GM19372 (cell line): ENCODE data around the gene FAM32A.

Experiments used
- ATAC-seq: cut with Tn5 transposase; IDR thresholded peaks from one replicate; pipeline ENCODE4 v1.9.1; 2021; ENCODE audit warnings: mild to moderate bottlenecking, low read depth, moderate library complexity; ENCODE audit not compliant: unreplicated experiment

Gene FAM32A

DNA sequence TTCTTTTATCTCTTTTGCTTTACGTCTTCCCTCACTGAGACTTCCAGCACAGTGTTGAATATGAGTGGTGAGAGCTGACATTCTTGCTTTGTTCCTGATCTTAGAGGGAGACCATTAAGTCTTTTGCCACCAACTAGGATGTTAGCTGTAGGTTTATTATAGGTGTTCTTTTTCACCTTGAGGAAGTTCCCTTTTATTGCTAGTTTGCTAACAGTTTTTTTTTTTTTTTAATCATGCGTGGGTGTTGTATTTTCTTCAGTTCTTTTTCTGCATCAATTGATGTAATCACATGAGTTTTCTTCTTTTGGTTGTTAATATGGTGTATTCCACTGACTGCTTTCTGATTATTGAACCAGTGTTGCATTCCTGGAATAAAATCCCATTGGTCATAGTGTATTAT is 33.6 kb downstream of the FAM32A start:
- no peak for ATAC-seq

DNA sequence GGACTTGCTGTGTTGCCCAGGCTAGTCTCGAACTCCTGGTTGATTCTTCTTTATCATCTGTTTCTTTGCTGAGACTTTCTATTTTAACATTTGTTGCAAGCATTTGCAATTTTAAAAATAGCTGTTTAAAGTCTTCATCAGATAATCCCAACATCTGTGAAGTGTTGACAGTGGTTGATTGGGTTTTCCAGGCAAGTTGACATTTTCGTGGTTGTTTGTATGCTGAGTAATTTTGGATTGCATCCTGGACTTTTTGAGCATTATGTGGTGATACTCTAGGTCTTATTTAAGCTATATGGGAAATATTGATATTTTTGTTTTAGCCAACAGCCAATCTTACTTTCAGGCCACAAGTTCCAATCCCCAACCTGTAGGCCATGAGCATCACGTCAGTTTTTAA is 37.6 kb downstream of the FAM32A start:
- no peak for ATAC-seq

GRCh38 chr19:16223746-16224145 is 38.5 kb downstream of the FAM32A start:
- ATAC-seq, result no peak

GRCh38 chr19:16224293-16225045 is 39.3 kb downstream of the FAM32A start:
- no peak for ATAC-seq

- no peak for ATAC-seq
Measured at GRCh38 chr19:16225279-16226183, 40.3 kb downstream of the FAM32A start.

GRCh38 chr19:16226184-16226591 is 41.0 kb downstream of the FAM32A start:
- no peak for ATAC-seq

DNA sequence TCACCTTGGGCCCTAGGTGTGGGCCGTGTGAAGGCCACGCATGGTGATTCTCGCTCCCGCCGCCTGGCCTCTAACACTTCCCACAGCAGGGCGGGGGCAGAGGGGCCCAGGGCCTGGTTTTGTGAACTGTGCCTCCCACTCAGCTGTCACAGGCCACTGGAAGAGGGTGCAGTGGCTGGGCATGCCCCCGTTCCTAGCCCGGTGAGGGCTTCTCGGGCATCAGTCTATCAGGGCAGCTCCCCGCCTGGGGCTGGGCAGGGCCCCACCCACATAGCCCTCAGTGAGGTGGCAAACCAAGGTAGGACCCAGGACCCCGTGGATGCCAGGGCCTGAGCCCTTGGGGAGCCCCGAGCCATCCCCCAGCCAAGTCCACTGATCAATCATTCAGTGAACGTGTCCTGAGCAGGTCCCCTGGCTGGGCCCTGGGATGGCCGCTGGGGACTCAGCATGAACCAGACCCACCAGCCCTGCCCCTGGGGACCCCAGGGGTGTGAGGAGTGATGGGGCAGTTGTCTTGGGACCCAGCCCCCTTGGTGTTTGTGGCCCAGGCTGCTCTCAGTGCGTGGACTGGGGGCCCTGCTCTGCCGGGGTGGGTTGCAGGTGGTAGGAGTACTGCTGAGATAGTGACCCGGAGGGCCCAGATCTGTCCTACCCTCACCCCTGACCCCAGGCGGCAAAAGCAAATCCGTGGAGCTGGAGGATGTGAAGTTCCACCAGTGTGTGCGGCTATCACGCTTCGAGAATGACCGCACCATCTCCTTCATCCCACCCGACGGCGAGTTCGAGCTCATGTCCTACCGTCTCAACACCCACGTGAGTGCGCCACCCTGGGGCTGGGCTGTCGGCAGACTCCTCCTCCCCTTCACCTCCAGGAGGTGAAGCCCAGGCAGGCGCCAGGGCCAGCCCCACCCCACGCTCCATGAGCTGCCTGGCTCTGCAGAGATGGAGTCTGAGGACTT is 41.9 kb downstream of the FAM32A start:
- no peak for ATAC-seq

- no peak for ATAC-seq
Measured at GRCh38 chr19:16227837-16228636, 42.8 kb downstream of the FAM32A start.

DNA sequence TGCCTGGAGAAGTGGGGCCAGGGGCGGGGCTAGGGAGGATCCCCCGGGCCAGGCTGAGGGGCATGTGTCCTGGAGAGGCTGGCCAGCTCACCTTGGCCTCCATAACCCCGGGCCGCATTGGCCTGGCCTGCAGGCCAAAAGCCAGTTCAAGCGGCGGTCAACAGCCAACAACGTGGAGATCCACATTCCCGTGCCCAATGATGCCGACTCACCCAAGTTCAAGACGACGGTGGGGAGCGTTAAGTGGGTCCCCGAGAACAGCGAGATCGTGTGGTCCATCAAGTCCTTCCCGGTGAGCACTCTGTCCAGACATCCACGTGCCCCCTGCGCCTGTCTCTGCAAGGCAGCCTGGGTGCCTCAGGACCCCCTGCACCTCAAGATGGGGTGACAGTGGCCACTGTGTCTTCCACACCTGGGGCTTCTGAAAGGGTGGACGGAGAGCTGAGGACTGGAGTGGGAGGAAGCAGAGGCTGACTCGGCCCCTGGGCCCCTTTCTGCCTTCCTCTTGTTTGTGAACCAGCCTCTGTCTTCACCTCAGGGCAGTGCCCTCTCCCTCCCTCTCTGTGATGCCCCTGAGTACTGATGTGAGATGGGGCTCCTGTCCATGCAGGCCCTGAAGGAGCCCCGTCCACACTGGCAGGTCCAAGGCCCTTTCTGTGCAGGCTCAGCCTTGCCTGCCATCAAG is 43.6 kb downstream of the FAM32A start:
- no peak for ATAC-seq

- no peak for ATAC-seq
Measured at GRCh38 chr19:16229322-16229641, 44.1 kb downstream of the FAM32A start.

GRCh38 chr19:16232127-16232526 is 46.9 kb downstream of the FAM32A start:
- no peak for ATAC-seq

DNA sequence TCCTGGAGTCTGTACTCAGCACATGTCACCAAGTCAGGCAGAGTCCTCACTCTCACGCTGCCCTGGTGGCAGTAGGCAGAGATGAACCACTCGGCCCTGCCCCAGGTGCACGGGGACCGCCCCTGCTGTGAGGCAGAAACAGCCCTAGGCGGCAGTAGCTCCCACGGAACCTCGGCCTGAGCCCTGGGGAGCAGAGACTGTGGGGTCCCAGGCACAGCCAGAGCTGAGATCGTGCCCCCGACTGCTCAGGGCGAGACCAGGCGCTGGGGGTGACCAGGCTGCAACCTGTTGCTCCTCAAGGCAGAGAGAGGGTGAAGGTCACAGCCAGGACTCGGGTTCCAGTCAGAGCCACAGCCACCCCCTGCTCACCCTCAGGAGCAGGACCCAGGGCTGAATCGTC is 47.4 kb downstream of the FAM32A start:
- ATAC-seq, result no peak

GRCh38 chr19:16233081-16233776 is 48.0 kb downstream of the FAM32A start:
- ATAC-seq, result no peak

- no peak for ATAC-seq
Measured at GRCh38 chr19:16233836-16234551, 48.8 kb downstream of the FAM32A start.

- ATAC-seq, result no peak
Measured at GRCh38 chr19:16234552-16235445, 49.6 kb downstream of the FAM32A start.

DNA sequence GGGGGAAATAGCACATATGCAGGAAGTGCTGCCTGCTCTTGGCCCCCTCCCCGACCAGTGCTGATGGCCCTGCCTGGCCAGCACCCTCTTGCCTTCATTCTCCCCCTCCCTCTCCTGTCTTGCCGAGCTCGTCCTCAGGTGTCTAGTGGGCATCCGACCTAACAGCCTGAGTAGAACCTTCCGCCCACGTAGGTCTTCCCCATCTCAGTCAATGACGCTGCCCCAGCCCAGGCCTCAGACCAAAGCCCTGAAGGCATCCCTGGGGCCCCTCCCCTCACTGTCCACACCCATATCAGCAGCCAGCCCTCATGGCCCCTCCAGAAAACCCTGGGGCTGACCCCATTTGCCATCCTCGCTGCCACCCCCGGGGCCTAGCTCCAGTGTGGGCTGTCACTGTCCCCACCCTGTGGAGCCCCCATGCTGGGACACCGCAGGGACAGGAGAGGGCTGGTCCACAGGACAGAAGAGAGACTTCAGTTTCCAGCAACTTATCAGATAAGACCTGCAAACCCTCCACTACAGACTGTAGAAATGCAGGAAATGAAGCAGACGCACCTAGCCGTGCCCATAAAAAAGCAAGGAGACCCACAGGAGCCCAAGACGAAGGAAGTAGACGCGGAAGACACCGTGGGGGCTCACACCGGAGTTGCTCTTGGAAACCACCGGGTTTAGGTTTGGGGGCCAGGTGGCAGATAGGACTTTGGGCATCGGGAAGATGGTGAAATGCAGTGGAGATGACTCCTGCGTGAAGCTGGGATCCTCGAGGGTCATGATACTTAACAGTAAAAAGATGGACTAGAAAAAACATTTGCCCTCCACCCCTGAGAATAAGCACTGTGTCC is 50.8 kb downstream of the FAM32A start:
- no peak for ATAC-seq
